CD4-positive, alpha-beta T cell treated with Interleukin-10 for 1 hour (primary cell): Measurements from ENCODE around the gene EARS2.
"Not testable (repeated sequence)": the region's sequence is repeated elsewhere in the genome, so short reads cannot be mapped to it uniquely, and the experiment has no call there.

Experiments
- DNase-seq: peaks from one replicate; pipeline ENCODE4 v3.0.0-alpha.2; 2020

EARS2 gene

DNA sequence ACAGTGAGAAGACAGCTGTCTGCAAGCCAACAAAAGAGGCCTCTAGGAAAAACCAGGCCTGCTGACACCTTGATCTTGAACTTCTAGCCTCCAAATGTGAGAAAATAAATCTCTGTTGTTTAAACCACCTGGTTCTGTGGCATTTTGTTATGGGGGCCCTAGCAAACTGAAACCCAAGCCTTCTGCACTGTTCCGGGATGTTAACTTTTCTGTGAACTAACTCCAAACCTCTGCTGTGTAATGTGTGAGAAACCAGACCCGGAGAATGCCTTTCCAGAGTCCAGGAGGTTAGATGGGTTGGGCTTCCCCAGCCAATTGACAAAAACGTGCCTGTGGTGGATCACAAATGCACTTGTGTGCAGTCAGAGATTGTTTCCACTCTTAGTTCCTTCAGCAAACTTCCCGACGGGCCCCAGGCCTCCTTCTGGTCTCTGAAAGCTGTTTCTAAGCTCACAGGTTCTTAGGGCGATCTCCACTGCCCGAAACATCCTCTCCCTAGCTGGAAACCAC lies 33.2 kb downstream of the EARS2 start:
- DNase-seq = no peak

DNA sequence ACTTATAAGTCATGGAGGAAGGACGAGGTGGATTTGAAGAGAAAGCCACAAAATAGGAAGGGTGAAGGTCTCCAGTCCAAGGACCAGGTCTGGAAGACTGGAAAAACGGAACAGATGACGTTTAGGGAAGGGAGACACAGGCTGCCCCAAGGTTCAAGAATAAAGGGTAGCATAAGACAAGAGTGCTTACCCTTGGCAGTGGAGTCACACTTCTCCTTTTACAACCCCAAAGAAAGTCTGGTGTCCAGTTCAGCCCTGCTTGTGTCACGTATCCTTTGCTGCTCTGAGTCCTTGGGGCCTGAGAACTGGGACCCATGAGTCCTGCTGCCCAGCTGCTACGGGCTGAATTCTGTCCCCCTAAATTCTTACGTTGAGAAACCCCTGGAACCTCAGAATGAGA lies 33.8 kb downstream of the EARS2 start:
- DNase-seq = no peak

DNA sequence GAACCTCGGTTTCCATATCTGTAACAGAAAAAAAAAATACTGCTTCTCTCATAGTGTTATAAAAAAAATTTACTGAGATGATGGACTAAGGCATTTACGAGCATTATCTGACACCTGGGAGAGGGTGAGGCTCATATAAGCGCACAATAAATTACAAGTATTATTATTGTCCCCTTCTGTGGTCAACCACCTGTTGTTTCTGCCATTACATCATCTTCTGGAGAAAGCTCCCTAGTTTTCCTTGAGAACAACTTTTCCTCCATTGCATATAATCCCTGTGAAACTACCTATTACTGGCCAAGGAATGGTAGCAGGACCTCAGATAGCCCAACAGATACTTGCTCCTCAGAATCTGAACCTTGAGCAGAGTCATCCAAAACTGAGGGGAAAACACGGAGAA lies 35.2 kb downstream of the EARS2 start:
- no peak for DNase-seq

DNA sequence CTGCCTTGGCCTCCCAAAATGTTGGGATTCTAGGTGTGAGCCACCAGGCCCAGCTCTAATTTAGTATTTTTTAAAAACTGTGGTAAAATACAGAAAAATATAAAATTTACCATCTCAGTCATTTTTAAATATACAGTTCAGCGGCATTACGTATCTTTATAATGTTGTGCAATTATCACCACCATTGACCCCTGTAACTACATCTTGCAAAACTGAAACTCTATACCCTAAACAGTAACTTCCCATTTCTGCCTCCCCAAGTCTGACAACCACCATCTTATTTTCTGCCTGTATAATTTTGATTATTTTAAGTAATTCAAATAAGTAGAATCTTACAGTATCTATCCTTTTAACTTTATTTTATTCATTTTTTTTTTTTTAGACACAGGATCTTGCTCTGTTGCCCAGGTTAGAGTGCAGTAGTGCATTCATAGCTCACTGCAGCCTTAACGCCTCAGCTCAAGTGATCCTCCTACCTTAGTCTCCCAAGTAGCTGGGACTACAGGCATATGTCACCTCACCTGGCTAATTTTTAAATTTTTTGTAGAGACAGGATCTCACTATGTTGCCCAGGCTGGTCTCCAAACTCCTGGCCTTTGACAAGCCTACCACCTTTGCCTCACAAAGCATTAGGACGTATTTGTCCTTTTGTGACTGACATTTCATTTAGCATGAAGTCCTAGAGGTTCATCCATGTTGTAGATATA lies 36.0 kb downstream of the EARS2 start:
- DNase-seq = no peak

DNA sequence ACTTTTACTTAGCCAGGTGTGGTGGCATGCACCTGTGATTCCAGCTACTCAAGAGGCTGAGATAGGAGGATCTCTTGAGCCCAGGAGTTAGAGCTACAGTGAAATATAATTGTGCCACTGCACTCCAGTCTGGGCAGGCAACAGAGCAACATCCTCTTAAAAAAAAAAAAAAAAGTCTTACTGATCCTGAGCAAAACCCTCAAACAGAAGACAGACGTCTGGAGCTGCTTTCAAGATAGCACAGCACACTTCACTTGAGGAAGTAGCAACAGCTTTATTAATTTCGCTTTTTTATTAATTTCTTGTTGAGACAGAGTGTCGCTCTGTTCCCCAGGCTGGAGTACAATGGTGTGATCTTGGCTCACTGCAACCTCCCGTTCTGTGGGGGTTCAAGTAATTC lies 36.6 kb downstream of the EARS2 start:
- no peak for DNase-seq

DNA sequence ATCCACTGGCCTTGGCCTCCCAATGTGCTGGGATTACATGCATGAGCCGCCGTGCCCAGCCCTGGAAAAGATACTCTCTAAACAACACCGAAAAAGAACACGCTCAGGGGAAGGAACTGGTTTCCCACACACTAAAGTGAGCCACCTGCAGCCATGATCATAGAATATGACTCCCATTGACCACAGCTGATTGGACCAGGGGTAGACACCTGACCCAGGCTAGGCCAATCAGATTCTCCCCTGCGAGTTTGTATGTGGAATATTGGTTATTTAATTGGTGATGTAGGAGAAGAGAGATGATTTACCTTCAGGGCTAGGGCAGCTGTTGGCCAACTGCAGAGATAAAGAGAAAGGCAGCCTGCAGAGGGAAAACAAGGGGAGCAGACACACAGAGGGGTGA lies 37.9 kb downstream of the EARS2 start:
- no peak for DNase-seq

DNA sequence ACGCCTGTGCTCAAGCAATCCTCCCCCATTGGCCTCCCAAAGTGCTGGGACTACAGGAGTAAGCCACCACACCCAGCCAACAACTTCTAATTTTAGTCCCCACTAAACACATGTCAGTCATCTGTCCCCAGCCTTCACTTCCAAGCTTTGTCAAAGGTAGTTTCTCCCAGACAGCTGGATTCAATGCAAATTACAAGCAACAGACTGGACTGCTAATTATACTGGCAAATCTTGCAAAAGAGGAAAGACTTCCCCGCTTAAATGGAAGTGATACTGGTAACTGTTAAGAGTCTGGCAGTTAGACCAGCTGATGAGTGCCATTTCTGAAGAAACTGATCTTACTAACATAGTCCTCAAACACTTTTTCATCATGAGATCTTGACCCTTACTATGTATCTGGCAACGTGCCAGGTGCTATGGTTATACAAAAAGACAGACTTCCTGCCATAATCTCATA lies 38.7 kb downstream of the EARS2 start:
- no peak for DNase-seq

DNA sequence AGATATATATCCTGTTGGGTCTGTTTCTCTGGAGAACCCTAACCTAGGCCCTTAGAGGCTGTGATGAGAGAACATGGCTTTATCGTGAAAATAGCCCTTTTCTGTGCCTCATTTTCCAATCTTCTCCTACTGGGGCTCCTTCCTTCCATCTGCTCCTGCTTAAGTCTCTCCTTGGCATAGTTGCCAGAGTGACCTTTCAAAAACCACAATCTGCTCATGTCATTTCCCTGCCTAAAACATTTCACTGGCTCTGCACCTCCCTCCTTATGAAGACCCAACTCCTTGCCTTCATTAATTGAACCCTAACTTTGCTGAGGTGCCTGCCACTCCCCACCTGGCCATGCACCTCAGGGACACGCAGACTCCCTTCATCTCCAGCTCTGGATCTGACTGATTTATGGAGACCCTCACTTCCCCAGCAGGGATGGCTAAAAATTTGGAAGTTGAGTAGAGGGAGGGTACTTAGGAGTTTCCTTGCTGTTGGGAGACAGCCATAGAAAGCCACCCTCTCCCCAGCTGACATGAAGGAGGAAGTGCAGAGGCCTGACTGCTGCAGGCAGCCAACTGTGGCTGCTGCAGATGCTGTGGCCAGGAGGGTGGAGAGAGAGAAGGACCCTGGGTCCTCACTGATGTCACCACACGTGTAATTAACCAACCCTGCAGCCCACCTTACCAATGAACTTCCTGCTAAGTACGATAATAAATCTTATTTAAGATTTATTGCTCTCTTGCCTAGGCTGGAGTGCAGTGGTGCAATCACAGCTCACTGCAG lies 40.6 kb downstream of the EARS2 start:
- no peak for DNase-seq

DNA sequence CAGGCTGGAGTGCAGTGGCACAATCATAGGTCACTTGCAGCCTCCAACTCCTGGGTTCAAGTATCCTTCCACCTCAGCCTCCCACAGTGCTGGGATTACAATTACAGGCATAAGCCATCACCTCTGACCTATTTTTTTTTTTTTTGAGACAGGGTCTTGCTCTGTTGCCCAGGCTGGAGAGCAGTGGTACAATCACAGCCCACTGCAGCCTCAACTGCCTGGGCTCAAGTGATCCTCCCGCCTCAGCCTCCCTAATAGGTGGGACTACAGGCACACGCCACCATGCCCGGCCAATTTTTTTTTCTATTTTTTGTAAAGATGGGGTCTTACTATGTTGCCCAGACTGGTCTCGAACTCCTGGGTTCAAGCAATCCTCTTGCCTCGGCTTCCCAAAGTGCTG lies 41.3 kb downstream of the EARS2 start:
- DNase-seq = no peak

DNA sequence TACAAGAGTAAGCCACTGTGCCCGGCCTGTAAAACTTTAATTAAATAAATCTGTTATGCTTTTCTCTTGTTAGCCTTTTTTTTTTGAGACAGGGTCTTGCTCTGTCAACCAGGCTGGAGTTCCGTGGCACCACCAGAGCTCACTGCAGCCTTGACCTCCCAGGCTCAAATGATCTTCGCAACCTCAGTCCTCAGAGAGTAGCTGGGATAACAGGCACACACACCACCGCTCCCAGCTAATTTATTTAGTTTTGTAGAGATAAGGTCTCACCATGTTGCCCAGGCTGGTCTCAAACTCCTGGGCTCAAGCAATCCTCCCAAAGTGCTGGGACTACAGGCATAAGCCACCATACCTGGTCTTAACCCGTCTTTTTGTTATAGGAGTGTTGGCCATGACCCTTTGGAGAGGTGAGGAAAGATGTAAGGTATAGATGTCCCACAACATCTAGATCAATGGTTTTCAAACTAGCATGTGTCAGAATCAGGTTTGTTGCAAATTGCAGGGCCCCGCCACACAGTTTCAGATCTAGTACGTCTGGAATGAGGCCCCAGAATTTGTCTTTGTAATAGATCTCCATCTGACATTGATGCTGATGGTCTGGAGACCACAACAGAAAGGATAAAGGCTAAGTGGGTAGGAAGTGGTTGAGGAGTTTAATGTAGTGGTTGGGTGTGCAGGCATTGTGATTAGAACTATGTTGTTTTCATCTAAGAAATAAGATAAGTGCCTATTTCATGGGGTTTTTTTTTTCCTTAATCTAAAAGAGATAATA lies 42.6 kb downstream of the EARS2 start:
- DNase-seq = peak; percentile 56

DNA sequence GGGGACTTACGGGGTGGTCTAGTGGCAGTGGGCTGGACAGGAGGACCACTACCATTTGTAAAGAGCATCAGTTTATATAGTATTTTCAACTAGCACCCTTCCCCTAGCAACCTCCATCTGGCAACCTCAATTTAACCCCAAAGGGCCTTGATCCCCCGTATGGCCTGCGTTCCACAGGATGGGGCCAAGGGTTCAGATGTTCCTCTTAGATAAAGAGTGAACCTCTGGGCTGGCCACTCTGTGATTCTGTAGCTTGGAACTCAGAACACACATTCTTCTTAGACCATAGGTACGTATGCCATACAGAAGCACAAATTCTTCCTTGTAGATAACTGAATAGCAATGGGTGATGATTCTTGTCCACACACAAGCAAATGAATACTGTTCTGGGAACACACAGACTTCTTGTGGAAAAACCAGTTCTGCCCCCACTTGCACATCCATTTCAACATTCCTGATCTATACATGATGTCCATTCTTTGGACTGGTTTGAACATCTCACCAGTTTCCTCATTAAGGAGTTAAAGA lies 44.9 kb downstream of the EARS2 start:
- DNase-seq = no peak

DNA sequence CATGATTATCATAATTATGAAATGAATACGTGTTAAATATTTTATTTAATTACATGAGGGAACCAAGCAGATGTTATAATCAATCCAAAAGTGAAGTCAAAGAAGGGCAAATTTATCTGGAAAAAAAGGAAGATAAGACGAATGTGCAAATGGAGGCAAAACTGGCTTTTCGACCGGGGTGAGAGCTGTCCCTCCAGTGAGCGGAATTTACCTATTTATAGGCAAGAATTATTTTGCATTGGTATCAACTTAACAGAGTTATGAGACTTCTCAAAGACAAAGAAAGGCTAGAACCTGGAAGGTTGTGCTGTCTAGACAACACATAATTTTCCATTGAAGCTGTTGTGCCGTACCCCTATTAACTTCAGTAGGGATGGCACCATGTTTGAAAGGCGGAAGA lies 45.4 kb downstream of the EARS2 start:
- DNase-seq = no peak

DNA sequence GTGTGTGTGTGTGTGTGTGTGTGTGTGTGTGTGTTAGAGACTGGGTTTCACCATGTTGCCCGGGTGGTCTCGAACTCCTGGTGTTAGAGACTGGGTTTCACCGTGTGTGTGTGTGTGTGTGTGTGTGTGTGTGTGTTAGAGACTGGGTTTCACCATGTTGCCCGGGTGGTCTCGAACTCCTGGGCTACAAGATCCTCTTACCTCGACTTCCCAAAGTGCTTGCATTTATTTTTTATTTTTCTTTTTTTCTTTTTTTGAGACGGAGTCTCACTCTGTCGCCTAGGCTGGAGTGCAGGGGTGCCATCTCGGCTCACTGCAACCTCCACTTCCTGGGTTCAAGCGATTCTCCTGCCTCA lies 46.3 kb downstream of the EARS2 start:
- not testable (repeated sequence) for DNase-seq

DNA sequence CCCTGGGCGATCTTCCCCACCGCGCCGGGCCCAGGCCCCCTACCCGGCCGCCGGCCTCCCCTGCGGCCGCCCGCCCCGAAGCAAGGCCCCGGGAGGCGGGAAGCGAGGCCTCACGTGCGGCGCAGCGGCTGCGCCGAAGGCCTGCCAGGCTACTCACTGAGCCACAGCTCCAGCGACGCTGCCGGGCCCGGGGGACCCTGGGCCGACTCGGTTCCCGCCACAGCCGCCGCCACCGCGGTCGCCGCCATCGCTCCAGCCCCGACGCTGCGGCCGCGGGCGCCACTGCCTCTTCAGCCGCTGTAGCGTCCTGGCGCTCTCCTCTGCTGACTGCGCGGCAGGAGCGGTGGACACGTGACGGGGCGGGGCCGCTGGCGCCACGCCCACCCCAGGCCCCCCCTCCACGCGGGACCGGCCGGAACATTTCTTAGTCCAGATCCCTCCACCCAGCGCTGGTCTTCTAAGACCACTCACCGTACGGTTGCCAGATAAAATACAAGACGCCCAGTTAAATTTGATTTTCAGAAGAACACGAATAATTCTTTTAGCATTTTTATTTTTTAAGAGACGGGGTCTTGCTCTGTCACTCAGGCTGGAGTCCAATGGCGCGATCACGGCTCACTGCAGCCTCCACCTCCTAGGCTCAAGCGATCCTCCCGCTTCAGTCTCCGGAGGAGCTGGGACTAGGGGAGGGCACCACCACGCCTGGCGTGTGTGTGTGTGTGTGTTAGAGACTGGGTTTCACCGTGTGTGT lies 46.8 kb downstream of the EARS2 start, which contains the start of gene GGA2:
TSS of gene GGA2 (minus strand) at position 331 of the 751 bp plus-strand sequence. CDS start at position 248, 83 bp downstream.
- peak; percentile 80 for DNase-seq

DNA sequence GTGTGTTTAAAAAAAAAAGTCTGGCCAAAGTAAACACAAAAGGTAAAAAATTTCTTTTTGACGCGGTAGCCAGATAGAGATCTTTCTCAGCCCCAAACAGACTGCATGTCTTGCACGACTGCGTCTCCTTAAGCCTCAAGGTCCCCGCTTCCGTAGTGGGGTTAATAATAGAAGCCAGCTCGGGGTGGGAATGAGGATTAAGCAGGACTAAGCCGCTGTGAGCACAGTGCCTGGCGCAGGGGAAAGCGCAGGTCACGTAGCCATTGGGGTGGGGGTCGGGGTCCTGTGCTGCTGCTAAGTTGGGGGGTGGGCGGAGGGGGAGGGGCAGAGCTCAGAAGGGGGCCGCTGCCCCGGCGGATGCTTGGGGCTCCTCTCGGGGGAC lies 47.4 kb downstream of the EARS2 start:
- peak; percentile 44 for DNase-seq

DNA sequence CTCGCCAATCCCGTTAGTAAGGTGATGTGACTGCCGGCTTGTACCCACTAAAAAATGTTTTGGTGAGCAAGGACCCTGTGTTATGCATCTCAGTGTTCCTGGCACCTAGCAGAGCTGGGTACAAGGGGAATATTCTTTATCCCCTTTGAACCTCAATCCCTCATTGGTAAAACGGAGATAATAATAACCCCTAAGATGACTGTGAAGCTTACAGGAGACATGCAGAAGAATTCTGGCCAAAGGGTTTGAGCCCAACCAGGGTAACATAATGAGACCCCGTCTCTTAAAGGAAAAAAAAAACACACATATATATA lies 47.8 kb downstream of the EARS2 start:
- no peak for DNase-seq

DNA sequence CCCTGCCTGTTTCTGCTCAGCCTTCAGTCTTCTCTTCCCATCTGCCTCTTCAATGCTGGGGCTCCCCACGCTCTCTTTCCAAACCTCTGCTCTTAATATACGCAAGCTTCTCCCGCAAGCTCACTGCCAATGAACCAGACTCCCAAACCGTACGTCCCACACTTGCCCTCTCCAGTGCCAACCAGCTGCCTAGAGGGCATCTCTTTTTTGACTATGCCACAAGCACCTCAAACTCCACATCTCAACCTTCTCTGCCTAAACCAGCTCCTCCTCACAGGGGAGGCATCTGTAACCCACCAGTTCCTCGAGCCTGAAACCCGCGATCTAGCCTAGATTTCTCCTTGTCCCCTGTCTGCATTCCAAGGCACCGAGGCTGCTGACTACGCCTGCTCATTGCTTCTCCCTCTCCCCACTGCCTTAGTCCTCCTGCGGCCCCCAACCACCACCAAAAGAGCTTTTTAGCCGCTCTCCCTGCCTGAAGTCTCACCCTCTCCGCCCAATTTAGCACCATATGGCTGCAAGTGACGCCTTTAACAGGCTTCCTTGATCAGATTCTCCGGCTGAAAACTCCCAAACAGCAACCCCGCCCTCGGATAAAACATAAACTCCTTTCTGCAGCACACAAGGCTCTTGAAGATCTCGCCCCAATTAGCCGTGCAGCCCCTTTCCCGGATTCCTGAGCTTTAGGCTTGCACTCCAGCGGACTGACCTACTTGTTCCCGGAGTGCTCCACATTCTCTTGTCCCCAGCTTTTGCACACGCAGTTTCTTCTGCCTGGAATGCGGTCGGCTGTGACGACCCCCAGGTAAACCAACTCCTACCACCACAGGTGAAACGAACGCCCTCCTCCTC lies 48.3 kb downstream of the EARS2 start:
- no peak for DNase-seq

DNA sequence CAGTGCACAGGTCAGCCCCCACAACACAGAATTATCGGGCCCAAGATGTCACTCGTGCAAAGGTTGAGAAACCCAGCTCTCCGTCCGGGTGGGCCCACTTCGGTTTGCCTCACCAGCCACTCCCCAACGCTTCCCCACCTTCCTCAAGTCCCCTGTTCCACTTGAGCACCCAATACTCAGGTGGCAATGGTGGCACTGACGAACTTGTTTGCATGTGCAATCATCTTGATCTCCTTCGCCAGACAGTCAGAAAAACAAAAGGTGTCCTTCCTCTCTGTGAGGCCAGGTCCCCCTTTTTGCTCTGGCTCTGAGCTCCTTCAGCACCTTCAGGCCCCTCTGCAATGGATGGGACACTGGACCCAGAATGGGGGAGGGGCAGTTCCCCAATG lies 50.5 kb downstream of the EARS2 start:
- no peak for DNase-seq

DNA sequence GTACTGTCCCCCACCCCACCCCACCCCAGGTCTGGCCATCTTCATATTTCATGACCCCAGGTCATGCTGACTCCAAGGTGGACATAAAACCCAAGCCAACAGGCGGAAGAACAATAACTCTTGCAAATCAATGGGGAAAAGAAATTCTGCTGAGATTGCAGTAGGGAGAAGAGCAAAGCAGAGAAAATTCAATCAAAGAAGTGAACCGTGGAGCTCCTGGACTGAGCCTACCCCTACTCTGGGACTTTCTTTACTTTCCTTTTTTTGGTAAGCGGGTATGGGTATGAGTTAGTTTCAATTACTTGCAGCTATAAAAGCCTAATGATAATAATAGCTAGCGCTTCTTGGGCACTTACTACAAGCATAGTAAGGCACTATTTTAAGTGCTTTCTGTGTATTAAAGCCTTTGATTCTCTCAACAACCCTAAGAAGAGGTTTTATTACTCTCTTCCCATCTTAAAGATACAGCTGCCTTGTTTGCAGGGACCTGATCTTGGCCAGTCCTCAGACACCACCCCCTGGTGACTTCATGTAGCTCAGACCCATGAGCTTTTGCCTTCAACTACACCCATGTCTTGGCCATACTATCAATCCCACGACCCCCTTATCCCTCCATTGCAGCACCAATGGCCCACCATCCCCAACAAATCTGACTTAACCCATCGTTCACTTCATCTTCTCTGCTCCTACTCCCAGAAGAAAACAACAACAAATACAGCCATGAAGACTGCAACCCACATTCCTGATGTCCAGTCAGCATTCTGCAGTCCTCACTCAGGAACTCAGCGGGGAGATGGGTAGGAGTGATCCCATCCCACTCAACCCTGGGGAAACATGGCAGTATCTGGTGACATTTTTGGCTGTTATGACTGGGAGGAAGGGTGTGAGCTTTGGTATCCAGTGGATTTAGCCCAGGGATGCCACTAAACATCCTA lies 51.2 kb downstream of the EARS2 start:
- DNase-seq = no peak

DNA sequence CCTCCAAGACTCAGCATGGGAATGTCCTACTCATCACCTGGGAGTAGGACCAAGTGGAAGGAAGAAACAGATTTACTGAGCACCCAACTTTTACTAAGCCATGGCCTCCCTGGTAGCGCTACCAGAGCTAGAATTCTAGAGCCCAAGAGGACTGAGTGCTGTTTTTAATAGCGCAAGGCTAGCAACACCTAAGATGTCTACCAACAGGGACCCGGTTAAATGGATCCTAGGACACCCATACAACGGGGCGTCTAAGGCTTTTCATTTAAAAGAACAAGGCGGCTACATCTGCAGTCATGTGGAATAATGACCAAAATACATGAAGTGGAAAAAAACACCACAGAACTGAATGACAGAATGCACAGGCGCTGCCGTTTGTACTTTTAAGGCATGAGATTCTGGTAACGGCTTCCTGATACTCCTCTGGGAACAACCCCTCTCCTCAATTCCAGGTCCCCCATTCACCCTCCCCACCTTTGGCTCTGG lies 51.9 kb downstream of the EARS2 start:
- DNase-seq = no peak
